ENCODE data around the gene HS3ST3A1. TPM values are rescaled to one million over a fixed set of nuclear protein-coding genes. Genes with fewer than 3 reads are reported as not detected.

HS3ST3A1 gene
- total RNA-seq, 1 donor from 2014 or later, result 0.93 TPM

GRCh38 chr17:13476720-13477119 lies 125.0 kb downstream of the HS3ST3A1 start:
- Histone ChIP-seq H3K4me1 (no peaks in the 10 kb centered on the region), H3K36me3 (no peaks in the 10 kb centered on the region), H3K9me3 (peaks cover 4% of the 10 kb centered on the region), H3K27ac (no peak overlapping the region), H3K4me3 (no peak overlapping the region), H3K27me3 (no peaks in the 10 kb centered on the region)
- DNase-seq, result no peak
- no peak for ATAC-seq
- intact Hi-C loops (cut with DNase I), result no loop called here
- TF ChIP-seq CTCF (IDR thresholded peaks at IDR 0.05), result no peak

GRCh38 chr17:13475574-13476223 lies 126.0 kb downstream of the HS3ST3A1 start:
- Histone ChIP-seq H3K27ac (no peak overlapping the region), H3K36me3 (no peaks in the 10 kb centered on the region), H3K27me3 (no peaks in the 10 kb centered on the region), H3K4me1 (no peaks in the 10 kb centered on the region), H3K4me3 (no peak overlapping the region), H3K9me3 (peaks cover 3% of the 10 kb centered on the region)
- intact Hi-C loops (cut with DNase I), result no loop called here
- TF ChIP-seq CTCF (IDR thresholded peaks at IDR 0.05), result no peak
- no peak for ATAC-seq
- no peak for DNase-seq

- ATAC-seq (no peak), DNase-seq (no peak)
- Histone ChIP-seq H3K27ac (no peak overlapping the region), H3K27me3 (no peaks in the 10 kb centered on the region), H3K9me3 (no peaks in the 10 kb centered on the region), H3K4me3 (no peak overlapping the region), H3K4me1 (no peaks in the 10 kb centered on the region), H3K36me3 (no peaks in the 10 kb centered on the region)
- intact Hi-C loops (cut with DNase I), result no loop called here
- no peak for TF ChIP-seq CTCF (IDR thresholded peaks at IDR 0.05)
Measured at GRCh38 chr17:13474073-13474800, 127.5 kb downstream of the HS3ST3A1 start.

GRCh38 chr17:13465678-13466077 lies 136.1 kb downstream of the HS3ST3A1 start:
- no peak for TF ChIP-seq CTCF (IDR thresholded peaks at IDR 0.05)
- Histone ChIP-seq H3K9me3 (no peaks in the 10 kb centered on the region), H3K27me3 (no peaks in the 10 kb centered on the region), H3K4me3 (no peak overlapping the region), H3K36me3 (no peaks in the 10 kb centered on the region), H3K27ac (no peak overlapping the region), H3K4me1 (no peaks in the 10 kb centered on the region)
- DNase-seq (no peak), ATAC-seq (no peak)
- intact Hi-C loops (cut with DNase I), result no loop called here

- Histone ChIP-seq H3K4me1 (no peaks in the 10 kb centered on the region), H3K4me3 (no peak overlapping the region), H3K9me3 (no peaks in the 10 kb centered on the region), H3K27me3 (no peaks in the 10 kb centered on the region), H3K36me3 (no peaks in the 10 kb centered on the region), H3K27ac (no peak overlapping the region)
- intact Hi-C loops (cut with DNase I), result no loop called here
- TF ChIP-seq CTCF (IDR thresholded peaks at IDR 0.05), result no peak
- ATAC-seq (no peak), DNase-seq (no peak)
Measured at GRCh38 chr17:13462673-13463124, 139.0 kb downstream of the HS3ST3A1 start.
